ENCODE measurements around the gene TMPO.
"Not testable (repeated sequence)": the region's sequence is repeated elsewhere in the genome, so short reads cannot be mapped to it uniquely, and the experiment has no call there.

Gene TMPO

DNA sequence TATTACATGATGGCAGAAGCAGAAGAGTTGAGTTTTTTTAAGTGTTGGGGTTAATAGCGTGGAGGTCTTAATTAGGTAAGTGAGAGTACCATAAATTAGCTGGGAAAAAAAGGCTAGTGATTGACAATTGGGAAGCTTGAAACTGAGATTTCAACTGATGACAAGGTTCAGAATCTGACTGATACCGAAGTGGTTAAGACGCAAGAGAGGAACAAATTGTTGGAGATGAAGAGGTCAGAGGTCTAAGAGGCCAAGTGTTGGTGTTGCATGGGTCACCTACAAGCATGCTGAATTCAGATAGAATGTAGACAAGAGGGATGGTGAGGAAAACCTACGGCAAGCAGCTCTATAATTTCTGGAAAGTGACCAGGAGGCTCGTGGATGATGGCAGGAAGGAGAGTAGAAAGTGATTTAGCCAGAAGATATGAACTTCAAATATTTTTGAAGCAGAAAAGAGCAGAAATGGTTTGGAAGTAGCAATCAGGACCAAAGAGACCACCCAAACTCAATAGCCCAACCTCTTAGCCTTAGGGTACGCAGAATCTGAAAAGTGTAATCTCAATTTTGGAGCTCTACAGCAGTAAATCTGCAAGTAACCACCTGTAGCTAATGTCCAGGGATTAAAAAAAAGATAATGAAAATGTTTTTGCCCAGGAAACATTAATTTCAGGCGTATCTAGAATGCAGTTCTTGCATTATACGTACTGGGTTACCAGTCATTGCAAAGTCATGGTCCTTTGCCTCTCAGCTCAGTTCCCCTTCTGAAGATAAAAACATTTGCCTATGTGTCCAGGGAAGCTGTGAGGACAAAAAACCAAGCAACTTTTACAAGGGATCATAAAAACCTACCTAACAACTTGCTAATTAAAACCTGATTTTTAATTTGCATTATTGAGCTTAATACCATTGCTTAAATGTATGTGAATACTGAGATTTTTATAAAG is 1.7 kb upstream of the TMPO start:
- DNase-seq, result no peak

DNA sequence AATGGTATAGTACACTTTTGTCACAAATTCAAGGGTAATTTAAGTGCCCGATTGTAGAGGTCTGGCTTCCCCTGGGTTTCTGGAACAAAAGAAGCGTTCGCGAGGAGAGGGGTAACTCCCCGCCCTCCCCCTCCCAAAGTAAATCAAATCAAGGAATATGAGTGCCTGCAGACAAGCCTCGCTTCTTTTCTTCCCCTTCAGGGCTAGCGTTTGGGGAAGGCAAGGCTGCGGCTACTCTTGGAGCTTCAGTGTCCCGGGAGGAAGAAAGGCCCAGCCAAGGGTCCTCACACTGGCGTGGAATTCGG is 456 bp upstream of the TMPO start:
- DNase-seq, result peak; percentile 92

DNA sequence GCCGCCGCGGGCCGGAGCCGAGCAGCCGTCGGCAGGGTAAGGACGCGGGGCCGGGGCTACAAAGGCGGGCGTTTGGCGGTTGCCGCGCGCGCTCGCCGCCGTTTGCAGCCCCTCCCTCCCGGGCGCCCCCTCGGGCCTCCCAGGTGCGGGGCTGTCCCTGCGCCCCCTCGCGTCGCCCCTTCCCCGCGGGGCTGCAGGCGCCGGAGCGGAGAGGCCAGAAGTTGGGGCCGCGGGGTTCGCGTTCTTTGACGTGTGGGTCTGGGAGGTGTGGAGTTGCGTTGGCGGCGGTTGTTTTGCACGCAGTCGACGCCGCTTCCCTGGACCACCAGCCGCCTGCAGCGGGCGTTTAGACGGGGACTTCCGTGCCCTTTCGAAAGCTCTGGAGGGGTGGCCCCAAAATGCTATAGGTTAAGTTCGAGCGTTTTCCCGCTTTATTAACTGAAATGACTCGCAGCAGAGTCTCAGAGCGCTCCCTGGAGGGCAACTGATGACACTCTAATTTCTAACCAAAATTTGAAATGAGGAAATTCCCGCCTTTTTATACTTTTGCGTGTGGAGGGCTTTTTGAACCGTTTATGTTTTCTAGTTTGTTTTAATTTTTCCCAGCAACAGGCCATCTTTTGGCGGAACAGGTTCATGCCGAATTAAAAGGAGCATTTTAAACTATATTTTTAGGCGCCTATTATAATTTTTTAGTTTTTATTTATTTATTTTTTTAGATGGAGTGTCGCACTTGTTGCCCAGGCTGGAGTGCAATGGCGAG is 902 bp downstream of the TMPO start:
- peak; percentile 97 for DNase-seq

DNA sequence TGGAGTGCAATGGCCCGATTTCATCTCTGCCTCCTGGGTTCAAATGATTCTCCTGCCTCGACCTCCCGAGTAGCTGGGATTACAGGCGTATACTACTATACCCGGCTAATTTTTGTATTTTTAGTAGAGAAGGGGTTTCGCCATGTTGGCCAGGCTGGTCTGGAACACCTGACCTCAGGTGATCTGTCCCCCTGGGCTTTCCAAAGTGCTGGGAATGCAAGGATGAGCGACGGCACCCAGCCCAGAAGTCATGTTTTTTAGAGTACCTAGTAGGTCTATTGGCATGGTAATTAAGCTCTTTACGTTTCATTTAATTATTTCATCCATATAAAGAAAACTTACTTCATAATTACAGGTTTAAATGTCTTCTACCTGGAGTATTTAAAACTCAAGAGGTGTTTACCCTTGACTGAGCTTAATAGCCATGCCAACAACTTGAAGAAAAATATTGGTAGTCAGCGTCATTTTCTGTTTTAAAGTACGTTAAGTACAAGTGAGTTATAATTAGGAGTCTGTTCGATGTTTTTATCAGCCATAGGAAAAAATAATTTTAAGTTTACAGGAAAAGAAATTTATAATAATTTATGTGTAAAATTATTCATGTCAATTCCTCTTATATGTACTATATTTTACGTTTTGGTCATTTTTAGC is 4.0 kb downstream of the TMPO start:
- peak; percentile 49 for DNase-seq

DNA sequence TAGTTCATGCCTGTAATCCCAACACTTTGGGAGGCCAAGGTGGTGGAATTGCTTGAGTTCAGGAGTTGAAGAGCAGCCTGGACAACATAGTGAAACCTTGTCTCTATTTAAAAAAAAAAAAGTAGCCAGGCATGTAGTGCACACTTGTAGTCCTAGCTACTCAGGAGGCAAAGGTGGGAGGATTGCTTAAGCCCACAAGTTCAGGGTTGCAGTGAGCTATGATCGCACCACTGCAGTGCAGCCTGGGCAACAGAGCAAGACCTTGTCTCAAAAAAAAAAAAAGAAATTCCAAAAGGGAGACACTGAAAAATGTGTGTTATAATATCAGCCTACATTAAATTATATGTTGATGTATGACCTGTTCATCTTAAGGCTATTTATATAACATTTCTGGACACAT is 14.7 kb downstream of the TMPO start:
- DNase-seq, result no peak

DNA sequence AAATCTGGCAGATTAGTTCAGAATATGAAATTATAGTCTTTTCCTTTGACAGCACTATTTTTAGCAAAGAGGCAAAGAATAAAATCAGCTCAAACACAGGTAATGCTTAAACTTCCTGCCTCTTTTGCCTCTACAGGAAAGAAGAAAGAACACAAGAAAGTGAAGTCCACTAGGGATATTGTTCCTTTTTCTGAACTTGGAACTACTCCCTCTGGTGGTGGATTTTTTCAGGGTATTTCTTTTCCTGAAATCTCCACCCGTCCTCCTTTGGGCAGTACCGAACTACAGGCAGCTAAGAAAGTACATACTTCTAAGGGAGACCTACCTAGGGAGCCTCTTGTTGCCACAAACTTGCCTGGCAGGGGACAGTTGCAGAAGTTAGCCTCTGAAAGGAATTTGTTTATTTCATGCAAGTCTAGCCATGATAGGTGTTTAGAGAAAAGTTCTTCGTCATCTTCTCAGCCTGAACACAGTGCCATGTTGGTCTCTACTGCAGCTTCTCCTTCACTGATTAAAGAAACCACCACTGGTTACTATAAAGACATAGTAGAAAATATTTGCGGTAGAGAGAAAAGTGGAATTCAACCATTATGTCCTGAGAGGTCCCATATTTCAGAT is 17.4 kb downstream of the TMPO start:
- DNase-seq, result peak; percentile 70

DNA sequence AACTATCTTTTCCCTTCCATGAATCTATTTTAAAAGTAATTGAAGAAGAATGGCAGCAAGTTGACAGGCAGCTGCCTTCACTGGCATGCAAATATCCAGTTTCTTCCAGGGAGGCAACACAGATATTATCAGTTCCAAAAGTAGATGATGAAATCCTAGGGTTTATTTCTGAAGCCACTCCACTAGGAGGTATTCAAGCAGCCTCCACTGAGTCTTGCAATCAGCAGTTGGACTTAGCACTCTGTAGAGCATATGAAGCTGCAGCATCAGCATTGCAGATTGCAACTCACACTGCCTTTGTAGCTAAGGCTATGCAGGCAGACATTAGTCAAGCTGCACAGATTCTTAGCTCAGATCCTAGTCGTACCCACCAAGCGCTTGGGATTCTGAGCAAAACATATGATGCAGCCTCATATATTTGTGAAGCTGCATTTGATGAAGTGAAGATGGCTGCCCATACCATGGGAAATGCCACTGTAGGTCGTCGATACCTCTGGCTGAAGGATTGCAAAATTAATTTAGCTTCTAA is 18.4 kb downstream of the TMPO start:
- DNase-seq, result no peak

DNA sequence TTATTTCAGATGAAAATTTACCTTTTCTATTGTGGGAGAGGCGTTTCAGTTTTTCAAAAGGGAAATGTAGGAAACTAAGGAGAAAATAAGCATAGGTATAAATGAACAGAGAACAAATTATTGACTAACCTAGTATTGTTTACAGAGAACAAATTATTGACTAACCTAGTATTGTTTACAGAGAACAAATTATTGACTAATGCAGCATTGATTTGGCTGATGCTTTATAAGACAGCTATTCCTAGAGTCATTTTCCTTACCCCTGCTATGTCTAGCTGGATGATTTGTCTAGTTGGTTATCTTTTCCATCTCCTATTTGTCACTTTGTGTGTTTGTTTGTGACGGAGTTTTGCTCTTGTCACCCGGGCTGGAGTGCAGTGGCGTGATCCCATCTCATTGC is 22.6 kb downstream of the TMPO start:
- DNase-seq, result no peak

DNA sequence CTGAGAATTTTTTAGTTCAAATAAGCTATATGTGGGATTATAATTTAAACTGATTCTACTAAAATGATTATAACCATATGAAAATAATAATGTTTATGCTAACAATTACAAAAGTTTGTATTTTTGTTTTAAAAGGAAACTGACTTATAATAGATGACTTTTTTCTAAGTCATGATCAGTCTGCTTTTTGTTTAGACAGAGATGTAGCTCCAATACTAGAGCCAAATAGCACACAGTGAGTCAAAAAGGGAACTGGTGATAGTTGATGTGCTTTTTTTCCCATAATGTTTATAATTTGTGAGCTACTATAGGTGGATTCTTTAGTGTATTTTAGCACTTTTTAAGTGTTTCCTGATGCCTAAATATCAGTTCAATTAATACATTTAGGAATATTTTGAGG is 28.3 kb downstream of the TMPO start:
- no peak for DNase-seq

DNA sequence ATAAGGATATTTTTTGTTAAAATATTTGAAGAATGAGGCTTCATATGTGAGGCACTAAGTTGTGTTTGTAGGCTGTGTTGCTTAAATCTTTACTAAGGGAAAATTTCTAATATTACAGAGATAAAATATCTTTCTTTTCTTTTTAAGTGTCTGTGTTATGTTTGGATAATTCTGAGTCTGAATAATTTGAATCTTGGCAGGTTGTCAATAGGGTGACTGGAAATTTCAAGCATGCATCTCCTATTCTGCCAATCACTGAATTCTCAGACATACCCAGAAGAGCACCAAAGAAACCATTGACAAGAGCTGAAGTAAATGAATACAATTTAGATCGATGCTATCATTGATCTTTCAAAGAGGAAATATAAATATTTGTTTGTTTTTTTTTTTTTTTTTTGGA is 29.4 kb downstream of the TMPO start:
- DNase-seq, result no peak

DNA sequence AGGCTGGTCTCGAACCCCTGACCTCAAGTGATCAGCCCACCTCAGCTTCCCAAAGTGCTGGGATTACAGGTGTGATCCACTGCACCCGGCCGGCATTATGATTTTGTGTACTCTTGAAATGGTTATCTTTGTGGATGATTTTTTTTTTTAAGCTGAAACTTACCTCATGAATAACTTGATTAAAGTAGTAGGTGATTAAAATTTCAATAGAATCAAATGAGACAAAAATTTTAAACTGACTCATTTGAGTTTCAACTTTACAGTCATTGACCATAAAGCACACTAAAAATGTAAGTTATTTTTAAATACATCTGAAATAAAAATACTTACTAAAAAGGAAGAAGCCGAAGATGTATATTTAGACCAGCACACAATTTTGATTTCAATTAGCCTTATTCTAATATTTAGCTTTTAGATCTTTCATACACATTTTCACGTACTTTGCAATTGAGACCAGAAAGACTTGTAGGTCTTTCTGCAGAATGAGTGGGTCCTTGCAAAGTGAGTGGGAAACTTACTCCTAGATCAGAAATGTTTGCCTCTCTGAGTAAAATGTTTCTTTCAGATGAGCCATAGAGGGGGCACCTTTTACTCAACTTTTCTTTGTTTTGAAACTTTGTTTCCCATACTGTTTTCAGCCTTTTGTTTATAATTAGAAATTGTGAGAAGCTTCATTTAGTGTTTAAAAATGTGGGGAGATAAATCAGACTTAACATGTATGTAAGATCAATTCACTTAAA is 34.2 kb downstream of the TMPO start:
- no peak for DNase-seq

DNA sequence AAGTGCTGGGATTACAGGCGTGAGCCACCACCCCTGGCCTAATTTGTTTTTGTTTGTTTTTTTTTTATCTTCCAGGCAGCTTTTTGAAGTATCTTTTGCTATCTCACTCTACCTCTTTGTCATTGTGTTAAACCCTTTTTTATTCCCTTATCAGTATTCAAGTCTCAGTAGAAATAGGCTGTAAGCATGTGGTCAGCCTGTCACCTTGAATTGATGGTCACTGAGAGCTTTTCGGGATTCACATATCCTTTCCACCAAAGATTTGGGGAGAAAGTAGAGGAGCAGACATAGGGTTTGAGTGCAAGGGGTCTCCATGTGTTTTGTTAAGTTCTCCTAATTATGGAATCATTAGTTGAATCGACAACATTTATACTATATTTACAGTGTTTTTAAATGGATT is 36.4 kb downstream of the TMPO start:
- DNase-seq, result no peak

DNA sequence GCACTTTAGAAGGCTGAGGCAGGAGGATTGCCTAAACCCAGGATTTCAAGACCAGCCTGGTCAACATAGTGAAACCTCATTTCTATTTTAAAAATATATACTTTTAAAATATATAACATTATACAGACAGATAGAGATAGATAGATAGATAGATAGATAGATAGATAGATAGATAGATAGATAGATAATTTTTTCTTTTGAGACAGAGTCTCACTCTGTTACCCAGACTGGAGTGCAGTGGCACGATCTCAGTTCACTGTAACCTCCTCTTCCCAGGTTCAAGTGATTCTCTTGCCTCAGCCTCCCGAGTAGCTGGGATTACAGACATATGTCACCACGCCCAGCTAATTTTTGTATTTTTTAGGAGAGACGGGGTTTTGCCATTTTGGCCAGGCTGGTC is 42.7 kb downstream of the TMPO start:
- DNase-seq, result not testable (repeated sequence)

DNA sequence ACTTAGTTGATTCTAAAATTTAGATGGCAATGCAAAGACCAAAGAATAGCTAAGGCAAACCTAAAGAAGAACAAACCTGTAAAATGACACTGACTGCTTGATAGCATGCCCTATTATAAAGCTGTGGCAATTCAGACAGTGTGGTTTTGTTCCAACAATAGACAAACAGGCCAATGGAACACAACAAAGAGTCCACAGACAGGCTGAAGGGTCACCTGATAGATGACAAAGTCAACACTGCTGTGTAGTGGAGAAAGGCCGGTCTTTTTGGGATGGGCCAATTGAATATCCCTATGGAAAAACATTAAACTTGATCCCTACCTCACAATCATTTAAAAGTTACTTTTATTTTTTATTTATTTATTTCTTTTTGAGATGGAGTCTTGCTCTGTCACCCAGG is 44.3 kb downstream of the TMPO start:
- DNase-seq, result peak; percentile 18

DNA sequence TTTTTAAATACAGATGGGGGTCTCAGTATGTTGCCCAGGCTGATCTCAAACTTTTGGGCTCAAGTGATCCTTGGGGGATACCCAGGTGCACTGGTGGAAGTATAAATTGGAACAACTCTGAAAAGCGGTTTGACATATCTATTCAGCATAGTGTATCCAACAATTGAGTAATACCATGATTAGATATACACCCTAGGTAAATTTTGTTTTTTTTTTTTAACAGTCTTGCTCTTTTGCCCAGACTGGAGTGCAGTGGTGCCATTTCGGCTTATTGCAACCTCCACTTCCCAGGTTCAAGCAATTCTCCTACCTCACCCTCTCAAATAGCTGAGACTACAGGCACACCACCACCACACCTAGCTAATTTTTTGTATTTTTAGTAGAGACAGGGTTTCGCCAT is 46.5 kb downstream of the TMPO start:
- no peak for DNase-seq

DNA sequence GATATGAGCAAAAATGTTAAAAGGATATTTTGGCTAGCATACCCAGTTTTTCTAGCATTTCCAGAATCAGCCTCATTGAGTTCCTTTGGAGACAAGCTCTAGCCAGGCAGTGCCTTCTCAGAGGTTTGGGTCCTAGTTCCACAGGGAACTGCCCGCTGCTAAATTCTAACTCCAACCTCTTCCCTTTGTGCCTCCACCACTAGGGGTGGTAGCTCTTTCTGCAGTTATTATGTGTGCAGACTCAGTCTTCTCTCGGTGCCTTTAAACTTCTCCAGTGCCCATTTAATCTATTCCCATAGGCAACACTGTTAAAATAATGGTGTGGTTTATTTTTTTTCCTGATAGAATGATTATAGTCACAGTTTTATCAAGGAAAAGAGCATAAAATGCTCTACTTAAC is 56.6 kb downstream of the TMPO start:
- peak; percentile 16 for DNase-seq

DNA sequence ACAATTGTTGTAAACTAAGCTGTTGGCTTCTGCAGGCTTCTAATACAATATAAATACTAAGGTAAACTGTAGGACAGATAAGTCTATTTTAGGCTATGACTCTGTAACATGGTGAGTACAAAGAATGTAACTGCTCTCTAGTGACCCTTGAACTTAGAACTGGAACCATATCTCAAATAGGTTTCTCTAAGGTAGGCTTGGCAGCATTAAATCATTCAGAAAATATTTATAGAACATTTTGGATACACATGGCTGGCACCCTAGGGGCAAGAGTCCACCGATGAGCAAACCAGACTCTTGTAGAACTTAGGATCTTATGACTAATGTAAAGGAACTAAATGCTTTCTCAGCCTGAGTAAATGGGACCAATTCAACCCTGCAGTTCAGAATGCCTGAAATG is 58.7 kb downstream of the TMPO start:
- DNase-seq, result no peak

DNA sequence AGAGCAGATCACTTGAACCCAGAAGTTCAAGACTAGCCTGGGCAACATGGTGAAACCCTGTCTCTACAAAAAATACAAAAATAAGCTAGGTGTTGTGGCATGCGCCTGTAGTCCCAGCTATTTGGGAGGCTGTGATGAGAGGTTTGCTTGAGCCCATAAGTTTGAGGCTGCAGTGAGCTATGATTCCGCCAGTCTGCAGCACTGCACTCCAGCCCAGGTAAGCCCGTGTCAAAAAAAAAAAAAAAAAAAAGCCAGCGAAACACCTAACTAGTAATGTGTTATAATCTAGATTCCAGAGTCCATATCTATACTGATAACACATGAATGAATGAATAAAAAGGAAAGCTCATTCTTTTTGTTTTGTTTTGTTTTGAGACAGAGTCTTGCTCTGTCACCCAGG is 59.6 kb downstream of the TMPO start:
- no peak for DNase-seq

DNA sequence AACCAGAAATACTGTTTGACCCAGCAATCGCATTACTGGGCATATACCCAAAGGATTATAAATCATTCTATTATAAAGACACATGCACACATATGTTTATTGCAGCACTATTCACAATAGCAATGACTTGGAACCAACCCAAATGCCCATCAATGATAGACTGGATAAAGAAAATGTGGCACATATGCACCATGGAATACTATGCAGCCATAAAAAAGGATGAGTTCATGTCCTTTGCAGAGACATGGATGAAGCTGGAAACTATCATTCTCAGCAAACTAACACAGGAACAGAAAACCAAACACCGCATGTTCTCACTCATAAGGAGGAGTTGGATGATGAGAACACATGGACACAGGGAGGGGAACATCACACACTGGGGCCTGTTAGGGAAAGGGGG is 61.4 kb downstream of the TMPO start:
- DNase-seq, result not testable (repeated sequence)

DNA sequence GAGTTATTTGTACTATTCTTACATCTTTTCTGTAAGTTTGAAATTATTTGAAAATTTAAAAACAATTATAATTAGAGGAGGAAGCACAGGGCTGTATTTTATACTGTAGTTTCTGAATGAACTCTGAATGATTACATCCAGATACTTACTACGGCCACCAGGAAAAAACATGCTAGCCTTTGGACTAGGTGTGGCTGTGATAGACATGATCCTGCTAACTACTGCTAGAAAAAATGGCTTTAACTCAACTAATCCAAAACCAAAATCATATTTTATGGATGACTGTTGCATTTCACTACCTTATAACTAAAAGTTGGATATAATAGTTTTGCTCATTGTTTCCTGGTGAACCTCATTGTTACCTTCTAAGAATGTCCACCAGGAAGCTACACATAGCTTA is 63.0 kb downstream of the TMPO start:
- no peak for DNase-seq

DNA sequence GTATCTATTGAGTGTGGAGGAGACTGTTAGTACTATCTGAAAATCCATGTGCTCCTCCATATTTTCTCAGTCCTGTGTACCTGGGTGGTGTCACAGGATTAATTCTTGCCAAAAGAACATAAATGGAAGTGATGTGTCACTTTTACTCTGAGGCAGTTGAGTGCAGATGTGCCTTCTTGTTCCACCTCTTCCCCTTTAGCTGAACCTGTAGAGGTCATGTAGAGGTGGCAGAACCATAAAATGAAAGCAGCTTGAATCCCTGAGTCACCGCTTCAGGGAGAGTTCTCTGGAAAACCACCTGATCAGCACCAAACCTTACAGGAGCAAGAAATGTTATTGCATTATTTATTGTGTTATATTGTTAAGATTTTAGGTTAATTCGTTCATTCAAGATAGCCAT is 63.4 kb downstream of the TMPO start:
- peak; percentile 34 for DNase-seq

DNA sequence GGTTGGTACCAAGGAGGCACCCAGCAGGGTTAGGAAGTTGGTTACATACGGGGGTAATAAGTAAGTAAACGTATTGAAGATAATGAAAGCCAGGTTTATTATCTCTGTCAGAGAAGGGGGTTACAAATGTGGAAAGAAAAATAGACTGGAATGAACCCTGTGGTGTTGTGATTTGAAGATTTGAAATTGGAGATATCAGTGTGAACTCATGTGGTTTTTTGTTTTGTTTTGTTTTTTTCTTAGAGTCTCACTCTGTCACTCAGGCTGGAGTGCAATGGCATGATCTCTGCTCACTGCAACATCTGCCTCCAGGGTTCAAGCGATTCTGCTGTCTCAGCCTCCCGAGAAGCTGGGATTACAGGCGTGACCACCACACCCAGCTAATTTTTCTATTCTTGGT is 64.0 kb downstream of the TMPO start:
- DNase-seq, result peak; percentile 13

DNA sequence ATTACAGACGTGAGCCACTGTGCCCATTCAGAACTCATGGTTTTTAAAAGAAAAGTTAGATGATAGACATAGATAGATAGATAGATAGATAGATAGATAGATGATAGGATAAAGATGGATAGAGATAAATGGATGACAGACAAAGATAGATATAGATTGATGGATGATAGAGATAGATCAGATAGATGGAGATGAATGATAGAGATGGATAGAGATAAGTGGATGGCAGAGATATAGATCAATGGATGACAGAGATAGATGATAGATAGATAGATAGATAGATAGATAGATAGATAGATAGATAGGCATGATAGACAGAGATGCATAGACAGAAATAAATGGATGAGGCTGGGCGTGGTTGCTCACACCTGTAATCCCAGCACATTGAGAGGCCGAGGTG is 64.4 kb downstream of the TMPO start:
- DNase-seq, result no peak

Measured in NCI-H69 (cell line).